ENCODE measurements around the gene ADAMTS1.

GRCh38 chr21:26843933-26844257 lies 1.3 kb downstream of the ADAMTS1 start:
- TF ChIP-seq CTCF (IDR thresholded peaks at IDR 0.05; ENCODE audit: poor library complexity) (no peak), EZH2 (IDR thresholded peaks at IDR 0.05; ENCODE audit: borderline replicate concordance) (no peak), EZH2phosphoT487 (IDR thresholded peaks at IDR 0.05; ENCODE audit: low read depth, severe bottlenecking, unreplicated experiment) (no peak)
